Measurements from ENCODE around the gene FOLR2.
"Not testable (repeated sequence)": the region's sequence is repeated elsewhere in the genome, so short reads cannot be mapped to it uniquely, and the experiment has no call there.

Gene FOLR2

DNA sequence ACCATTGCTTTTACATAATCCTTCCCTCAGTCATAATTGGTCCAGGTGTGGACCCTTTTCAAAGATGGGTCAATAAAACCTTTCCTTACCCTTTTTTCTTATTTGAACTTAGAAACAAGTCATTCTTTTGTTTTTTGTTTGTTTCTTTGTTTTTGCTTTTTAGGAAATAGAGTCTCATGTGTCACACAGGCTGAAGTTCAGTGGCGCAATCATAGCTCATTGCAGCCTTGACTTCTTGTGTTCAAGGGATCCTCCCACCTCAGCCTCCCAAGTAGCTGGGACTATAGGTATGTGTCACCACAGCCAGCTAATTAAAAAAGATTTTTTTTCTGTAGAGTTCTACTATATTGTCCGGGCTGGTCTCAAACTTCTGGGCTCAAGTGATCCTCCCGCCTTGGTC, 36.8 kb downstream of the FOLR2 start:
- DNase-seq (ENCODE audit: low read depth), result no peak
- H3K4me3 ChIP-seq (replicated peaks; ENCODE audit: low read depth, low read length), result no peak overlapping the region
- TF ChIP-seq, protein P1, sequence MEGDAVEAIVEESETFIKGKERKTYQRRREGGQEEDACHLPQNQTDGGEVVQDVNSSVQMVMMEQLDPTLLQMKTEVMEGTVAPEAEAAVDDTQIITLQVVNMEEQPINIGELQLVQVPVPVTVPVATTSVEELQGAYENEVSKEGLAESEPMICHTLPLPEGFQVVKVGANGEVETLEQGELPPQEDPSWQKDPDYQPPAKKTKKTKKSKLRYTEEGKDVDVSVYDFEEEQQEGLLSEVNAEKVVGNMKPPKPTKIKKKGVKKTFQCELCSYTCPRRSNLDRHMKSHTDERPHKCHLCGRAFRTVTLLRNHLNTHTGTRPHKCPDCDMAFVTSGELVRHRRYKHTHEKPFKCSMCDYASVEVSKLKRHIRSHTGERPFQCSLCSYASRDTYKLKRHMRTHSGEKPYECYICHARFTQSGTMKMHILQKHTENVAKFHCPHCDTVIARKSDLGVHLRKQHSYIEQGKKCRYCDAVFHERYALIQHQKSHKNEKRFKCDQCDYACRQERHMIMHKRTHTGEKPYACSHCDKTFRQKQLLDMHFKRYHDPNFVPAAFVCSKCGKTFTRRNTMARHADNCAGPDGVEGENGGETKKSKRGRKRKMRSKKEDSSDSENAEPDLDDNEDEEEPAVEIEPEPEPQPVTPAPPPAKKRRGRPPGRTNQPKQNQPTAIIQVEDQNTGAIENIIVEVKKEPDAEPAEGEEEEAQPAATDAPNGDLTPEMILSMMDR (IDR thresholded peaks at IDR 0.05; ENCODE audit: low read length, missing control alignments), result no peak

DNA sequence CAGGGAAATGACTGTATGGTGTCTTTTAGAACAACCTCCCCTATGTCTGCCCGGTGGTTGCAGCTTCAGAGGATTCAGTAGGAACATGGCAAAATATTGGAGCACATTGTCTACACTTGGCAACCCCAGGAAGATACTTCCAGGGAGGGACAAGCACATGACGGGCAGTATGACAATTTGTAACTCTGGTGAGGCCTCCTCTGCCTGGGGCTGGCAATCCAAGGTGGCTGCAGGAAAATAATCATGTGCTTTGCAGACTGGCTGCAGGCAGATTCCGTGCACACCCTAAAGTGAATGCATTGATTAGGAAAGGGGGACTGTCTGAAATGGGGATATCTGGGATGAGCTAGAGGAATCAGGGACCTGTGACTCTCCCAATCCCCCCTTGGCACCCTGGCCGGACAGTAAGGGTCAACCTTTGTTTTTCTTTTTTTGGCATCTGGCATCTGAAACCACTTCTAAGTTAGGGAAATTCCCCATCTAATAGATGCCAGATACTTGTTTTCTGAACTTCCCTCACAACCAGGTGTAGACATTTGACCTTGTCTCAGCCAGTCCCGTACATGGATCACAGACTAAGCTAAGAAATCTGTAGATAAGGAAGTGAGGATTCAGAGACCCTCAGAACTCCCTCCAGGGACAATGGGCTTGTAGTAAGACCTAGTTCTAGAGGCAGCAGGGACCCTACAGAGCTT, 37.9 kb downstream of the FOLR2 start:
- no peak overlapping the region for H3K4me3 ChIP-seq (replicated peaks; ENCODE audit: low read depth, low read length)
- TF ChIP-seq, protein P1 (IDR thresholded peaks at IDR 0.05; ENCODE audit: low read length, missing control alignments), result no peak
- no peak for DNase-seq (ENCODE audit: low read depth)

GRCh38 chr11:72257570-72257969, 41.0 kb downstream of the FOLR2 start:
- H3K4me3 ChIP-seq (replicated peaks; ENCODE audit: low read depth, low read length), result no peak overlapping the region
- DNase-seq (ENCODE audit: low read depth), result no peak
- TF ChIP-seq, protein P1 (IDR thresholded peaks at IDR 0.05; ENCODE audit: low read length, missing control alignments), result no peak

GRCh38 chr11:72259490-72259889, 42.9 kb downstream of the FOLR2 start:
- DNase-seq (ENCODE audit: low read depth), result no peak
- TF ChIP-seq, protein P1 (IDR thresholded peaks at IDR 0.05; ENCODE audit: low read length, missing control alignments), result no peak
- H3K4me3 ChIP-seq (replicated peaks; ENCODE audit: low read depth, low read length), result no peak overlapping the region

DNA sequence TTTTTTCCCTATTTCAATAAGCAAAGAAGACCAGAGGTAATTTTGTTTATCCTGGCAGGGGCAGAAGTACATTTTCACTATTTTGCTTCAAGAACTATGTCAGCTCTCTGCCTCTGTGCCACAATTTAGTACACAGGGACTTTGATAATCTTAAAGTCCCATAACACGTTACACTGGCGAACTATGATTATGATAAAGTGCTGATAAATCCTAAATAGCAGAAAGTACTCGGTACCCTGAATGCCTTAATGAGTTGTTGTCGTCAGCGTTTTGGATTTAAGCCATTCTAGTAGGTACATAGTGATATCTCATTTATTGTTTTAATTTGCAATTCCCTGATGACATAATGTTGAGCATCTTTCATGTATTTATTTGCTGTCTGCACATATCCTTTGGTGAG, 44.0 kb downstream of the FOLR2 start:
- TF ChIP-seq, protein P1 (IDR thresholded peaks at IDR 0.05; ENCODE audit: low read length, missing control alignments), result no peak
- DNase-seq (ENCODE audit: low read depth), result no peak
- no peak overlapping the region for H3K4me3 ChIP-seq (replicated peaks; ENCODE audit: low read depth, low read length)

GRCh38 chr11:72263361-72263760, 46.8 kb downstream of the FOLR2 start:
- no peak overlapping the region for H3K4me3 ChIP-seq (replicated peaks; ENCODE audit: low read depth, low read length)
- TF ChIP-seq, protein P1 (IDR thresholded peaks at IDR 0.05; ENCODE audit: low read length, missing control alignments), result no peak
- peak; percentile 63 for DNase-seq (ENCODE audit: low read depth)

DNA sequence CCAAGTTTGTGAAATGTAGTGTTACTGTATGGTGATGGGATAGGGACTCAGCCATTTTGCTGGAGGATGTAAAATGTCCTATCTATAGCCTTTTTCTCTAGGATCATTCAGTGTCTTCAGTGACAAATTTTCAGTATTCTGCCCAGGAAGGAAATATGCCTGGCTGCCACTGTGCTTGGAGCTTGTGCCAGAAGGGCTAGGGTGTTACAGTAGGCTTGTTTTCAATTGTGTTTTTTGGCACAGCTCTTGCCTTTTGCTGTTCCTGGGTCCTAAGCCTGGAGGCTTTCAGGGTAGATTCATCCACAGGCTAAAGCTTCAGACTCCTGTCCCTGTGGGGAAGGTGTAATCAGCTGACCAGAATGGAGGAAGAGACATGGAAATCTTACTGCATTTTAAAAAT, 49.4 kb downstream of the FOLR2 start:
- TF ChIP-seq, protein P1 (IDR thresholded peaks at IDR 0.05; ENCODE audit: low read length, missing control alignments), result no peak

DNA sequence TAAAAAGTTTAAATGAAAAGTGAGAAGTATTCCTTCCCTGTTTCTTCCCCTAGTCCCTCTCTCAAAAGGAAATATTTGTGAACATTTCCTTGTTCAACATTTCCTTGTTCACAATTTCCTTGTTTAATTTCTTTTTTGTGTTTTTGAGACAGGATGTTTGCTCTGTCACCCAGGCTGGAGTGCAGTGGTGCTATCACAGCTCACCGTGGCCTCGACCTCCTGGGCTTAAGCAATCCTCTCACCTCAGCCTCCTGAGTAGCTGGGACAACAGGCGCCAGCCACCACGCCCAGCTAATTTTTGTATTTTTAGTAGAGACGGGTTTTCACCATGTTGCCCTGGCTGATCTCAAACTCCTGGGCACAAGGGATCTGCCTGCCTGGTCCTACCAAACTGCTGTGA, 50.4 kb downstream of the FOLR2 start:
- not testable (repeated sequence) for DNase-seq (ENCODE audit: low read depth); H3K4me3 ChIP-seq (replicated peaks; ENCODE audit: low read depth, low read length)

More for the DNA sequence above, 49.4 kb downstream of the FOLR2 start:
- no peak for DNase-seq (ENCODE audit: low read depth)
- H3K4me3 ChIP-seq (replicated peaks; ENCODE audit: low read depth, low read length), result no peak overlapping the region
